ENCODE results near the gene C15orf39.
"Not testable (repeated sequence)": the region's sequence is repeated elsewhere in the genome, so short reads cannot be mapped to it uniquely, and the experiment has no call there.

The C15orf39 gene

GRCh38 chr15:75161917-75162414 lies 39.7 kb upstream of the C15orf39 start:
- no peaks in the 10 kb centered on the region for H4K20me1 ChIP-seq (ENCODE audit: control insufficient read depth, insufficient read depth, low read depth, low read length)
- no peaks in the 10 kb centered on the region for H3K36me3 ChIP-seq (ENCODE audit: control insufficient read depth, low read length)
- H3K4me1 ChIP-seq (ENCODE audit: control insufficient read depth, low read length) = no peaks in the 10 kb centered on the region
- no peaks in the 10 kb centered on the region for H3K9me2 ChIP-seq (replicated peaks; ENCODE audit: control insufficient read depth, low read length)
- no peaks in the 10 kb centered on the region for H3K79me2 ChIP-seq (ENCODE audit: control insufficient read depth, low read length)
- TF ChIP-seq CTCF (IDR thresholded peaks at IDR 0.05; ENCODE audit: low read depth, low read length, poor library complexity, severe bottlenecking) = no peak
- TF ChIP-seq EZH2phosphoT487 (IDR thresholded peaks at IDR 0.05; ENCODE audit: borderline replicate concordance, low read length) = no peak
- H3K27me3 ChIP-seq (ENCODE audit: control insufficient read depth, low read length) = peaks cover 6% of the 10 kb centered on the region
- no peak overlapping the region for H3K27ac ChIP-seq (ENCODE audit: low read depth, low read length)
- no peak overlapping the region for H3K4me2 ChIP-seq (ENCODE audit: low read length)
- H3F3A ChIP-seq (ENCODE audit: control insufficient read depth, insufficient read depth) = no peaks in the 10 kb centered on the region
- H3K9me3 ChIP-seq (ENCODE audit: control insufficient read depth, insufficient read depth, low read length) = no peaks in the 10 kb centered on the region
- no peak overlapping the region for H3K4me3 ChIP-seq (ENCODE audit: low read length)

- Histone ChIP-seq H4K20me1 (ENCODE audit: control insufficient read depth, insufficient read depth, low read depth, low read length) (no peaks in the 10 kb centered on the region), H3F3A (ENCODE audit: control insufficient read depth, insufficient read depth) (no peaks in the 10 kb centered on the region), H3K36me3 (ENCODE audit: control insufficient read depth, low read length) (no peaks in the 10 kb centered on the region)
These were observed 38.5 kb upstream of the C15orf39 start for GRCh38 chr15:75163150-75163564.

DNA sequence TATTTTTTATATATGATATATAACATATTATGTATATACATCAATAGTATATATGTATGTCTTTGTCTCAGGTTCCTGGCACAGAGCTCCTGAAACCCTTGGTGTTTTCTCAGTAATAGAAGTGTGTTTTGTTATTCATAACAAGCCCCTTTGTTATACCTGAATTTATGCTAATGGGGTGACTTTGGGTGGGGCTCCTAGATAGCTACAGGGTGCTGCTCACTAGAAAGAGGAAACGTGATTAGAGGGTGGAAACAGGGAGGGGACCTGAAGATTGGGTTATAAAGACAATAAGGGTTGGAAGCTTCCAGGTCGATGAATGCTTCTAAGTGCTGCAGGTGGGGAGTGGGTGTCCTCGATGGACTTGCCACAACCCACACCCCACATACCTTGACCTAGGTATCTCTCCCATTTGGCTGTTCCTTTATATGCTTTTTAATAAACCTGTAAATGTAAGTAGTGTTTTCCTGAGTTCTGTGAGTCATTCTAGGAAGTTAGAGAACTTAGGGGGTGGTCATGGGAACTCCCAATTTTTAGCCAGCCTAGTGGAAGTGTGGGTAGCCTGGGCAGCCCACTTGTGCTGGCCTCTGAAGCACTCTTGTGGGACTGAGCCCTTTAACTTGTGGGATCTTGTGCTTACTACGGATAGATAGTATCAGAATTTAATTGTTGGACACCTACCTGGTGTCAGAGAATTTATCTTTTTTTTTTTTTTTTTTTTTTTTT lies 36.9 kb upstream of the C15orf39 start:
- H3F3A ChIP-seq (ENCODE audit: control insufficient read depth, insufficient read depth) = no peaks in the 10 kb centered on the region
- no peak overlapping the region for H3K4me3 ChIP-seq (ENCODE audit: low read length)
- H3K9me2 ChIP-seq (replicated peaks; ENCODE audit: control insufficient read depth, low read length) = no peaks in the 10 kb centered on the region
- H3K36me3 ChIP-seq (ENCODE audit: control insufficient read depth, low read length) = no peaks in the 10 kb centered on the region
- no peak overlapping the region for H3K4me2 ChIP-seq (ENCODE audit: low read length)
- H3K27ac ChIP-seq (ENCODE audit: low read depth, low read length) = no peak overlapping the region
- TF ChIP-seq EZH2phosphoT487 (IDR thresholded peaks at IDR 0.05; ENCODE audit: borderline replicate concordance, low read length) (no peak), CTCF (IDR thresholded peaks at IDR 0.05; ENCODE audit: low read depth, low read length, poor library complexity, severe bottlenecking) (no peak)
- peaks cover 11% of the 10 kb centered on the region for H3K27me3 ChIP-seq (ENCODE audit: control insufficient read depth, low read length)
- H3K9me3 ChIP-seq (ENCODE audit: control insufficient read depth, insufficient read depth, low read length) = no peaks in the 10 kb centered on the region
- H3K79me2 ChIP-seq (ENCODE audit: control insufficient read depth, low read length) = no peaks in the 10 kb centered on the region
- no peaks in the 10 kb centered on the region for H4K20me1 ChIP-seq (ENCODE audit: control insufficient read depth, insufficient read depth, low read depth, low read length)
- H3K4me1 ChIP-seq (ENCODE audit: control insufficient read depth, low read length) = no peaks in the 10 kb centered on the region

More at GRCh38 chr15:75163150-75163564, 38.5 kb upstream of the C15orf39 start:
- no peak for TF ChIP-seq EZH2phosphoT487 (IDR thresholded peaks at IDR 0.05; ENCODE audit: borderline replicate concordance, low read length)
- no peak for TF ChIP-seq CTCF (IDR thresholded peaks at IDR 0.05; ENCODE audit: low read depth, low read length, poor library complexity, severe bottlenecking)
- Histone ChIP-seq H3K27ac (ENCODE audit: low read depth, low read length) (no peak overlapping the region), H3K4me2 (ENCODE audit: low read length) (no peak overlapping the region), H3K27me3 (ENCODE audit: control insufficient read depth, low read length) (peaks cover 6% of the 10 kb centered on the region), H3K9me3 (ENCODE audit: control insufficient read depth, insufficient read depth, low read length) (no peaks in the 10 kb centered on the region), H3K9me2 (replicated peaks; ENCODE audit: control insufficient read depth, low read length) (no peaks in the 10 kb centered on the region), H3K79me2 (ENCODE audit: control insufficient read depth, low read length) (no peaks in the 10 kb centered on the region), H3K4me1 (ENCODE audit: control insufficient read depth, low read length) (no peaks in the 10 kb centered on the region), H3K4me3 (ENCODE audit: low read length) (no peak overlapping the region)

GRCh38 chr15:75166489-75167063 lies 35.1 kb upstream of the C15orf39 start:
- H3K4me3 ChIP-seq (ENCODE audit: low read length); H4K20me1 ChIP-seq (ENCODE audit: control insufficient read depth, insufficient read depth, low read depth, low read length); H3K27ac ChIP-seq (ENCODE audit: low read depth, low read length); H3F3A ChIP-seq (ENCODE audit: control insufficient read depth, insufficient read depth); H3K79me2 ChIP-seq (ENCODE audit: control insufficient read depth, low read length); H3K36me3 ChIP-seq (ENCODE audit: control insufficient read depth, low read length); H3K9me2 ChIP-seq (replicated peaks; ENCODE audit: control insufficient read depth, low read length); H3K9me3 ChIP-seq (ENCODE audit: control insufficient read depth, insufficient read depth, low read length); H3K4me2 ChIP-seq (ENCODE audit: low read length); H3K4me1 ChIP-seq (ENCODE audit: control insufficient read depth, low read length): not testable (repeated sequence)
- peaks cover 14% of the 10 kb centered on the region for H3K27me3 ChIP-seq (ENCODE audit: control insufficient read depth, low read length)

Measured in DOHH2 (cell line).